GM12891 (cell line): Measurements from ENCODE around the gene DPM3.

Experiments
- PAX5 ChIP-seq: IDR thresholded peaks from 2 replicates; pipeline ENCODE4 v1.6.1; 2011; ENCODE audit warnings: low read length, moderate library complexity, mild to moderate bottlenecking; ENCODE audit not compliant: insufficient read depth, severe bottlenecking
- POLR2A ChIP-seq: IDR thresholded peaks from 2 replicates; pipeline ENCODE4 v1.6.1; 2011; ENCODE audit warnings: low read depth, low read length, control low read depth
- POLR2AphosphoS5 ChIP-seq: IDR thresholded peaks from 2 replicates; pipeline ENCODE4 v1.6.1; 2011; ENCODE audit warnings: low read depth, low read length, control low read depth
- POU2F2 ChIP-seq: IDR thresholded peaks from 2 replicates; pipeline ENCODE4 v1.6.1; 2011; ENCODE audit warnings: low read depth, mild to moderate bottlenecking, control low read depth, low read length, moderate library complexity
- SPI1 ChIP-seq: IDR thresholded peaks from 2 replicates; pipeline ENCODE4 v1.6.1; 2011; ENCODE audit warnings: low read depth, low read length, control low read depth
- TAF1 ChIP-seq: IDR thresholded peaks from 2 replicates; pipeline ENCODE4 v1.6.1; 2011; ENCODE audit warnings: low read depth, low read length, control low read depth

DNA sequence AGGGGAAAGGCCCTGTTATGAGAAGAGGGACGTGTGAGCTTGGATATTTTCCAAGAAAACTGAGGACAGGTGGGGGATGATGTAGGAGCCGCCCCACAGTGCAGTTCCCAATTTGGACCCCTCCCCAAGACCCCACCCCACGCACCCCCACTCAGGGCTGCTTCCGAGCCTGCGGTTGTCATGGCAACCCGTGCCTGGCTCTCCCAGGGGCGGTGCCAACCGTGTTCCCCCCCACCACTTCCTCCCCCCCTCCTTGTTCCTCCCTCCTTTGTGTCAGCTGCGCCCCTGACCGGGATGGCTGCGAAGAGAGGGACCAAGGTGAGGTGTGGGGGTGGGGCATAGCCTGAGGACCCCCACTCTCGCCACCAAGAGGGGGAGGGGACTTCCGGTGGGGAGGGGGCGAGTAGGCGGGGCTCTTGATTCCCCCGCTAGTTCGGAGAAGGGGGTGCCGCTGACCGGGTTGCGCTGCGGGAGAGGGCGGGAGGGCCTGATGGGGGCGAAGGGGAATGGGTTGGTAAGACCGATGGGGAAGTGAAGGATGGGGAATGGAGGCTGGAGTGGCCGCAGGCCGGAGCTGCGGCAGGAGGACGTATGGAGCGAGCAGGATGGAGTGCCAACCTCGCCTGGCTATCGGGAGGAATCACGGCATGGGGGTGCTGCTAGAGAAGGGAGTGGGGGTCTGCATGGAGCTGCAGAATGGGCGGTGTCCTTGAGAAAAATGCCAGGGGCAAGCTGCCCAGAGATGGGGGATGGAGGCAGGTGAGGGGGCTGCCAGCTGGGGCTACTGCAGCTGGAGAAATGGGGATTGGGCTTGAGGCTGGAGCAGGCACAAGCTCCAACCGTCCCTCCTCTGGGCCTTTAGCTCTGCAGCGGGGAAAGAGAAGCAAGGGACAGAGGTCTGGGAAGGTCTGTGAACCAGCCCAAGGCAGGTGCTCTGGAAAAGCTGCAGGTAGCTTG is 34.3 kb upstream of the DPM3 start:
- no peak for TF ChIP-seq POLR2AphosphoS5
- no peak for TF ChIP-seq TAF1
- TF ChIP-seq SPI1, result peak; percentile 27; the same call in 1 of the 2 replicates
- TF ChIP-seq POLR2A, result no peak
- TF ChIP-seq POU2F2, result no peak
- TF ChIP-seq PAX5, result no peak
